NCI-H2196 treated with DMSO at 0.1 percent for 48 hours (cell line): ENCODE data around the gene COL2A1.
A peak's percentile ranks its signal among the peaks of the same experiment; 100 is the strongest.

Experiments used
- DNase-seq: peaks from one replicate; lab custom pipeline; 2025; ENCODE audit not compliant: unreplicated experiment; lab: John Stamatoyannopoulos, UW

The COL2A1 gene

GRCh38 chr12:47949441-47950341 is 54.6 kb downstream of the COL2A1 start:
- DNase-seq: peak; percentile 20

- DNase-seq: no peak
These were observed 56.9 kb downstream of the COL2A1 start for GRCh38 chr12:47947341-47947740.

- no peak for DNase-seq
These were observed 57.6 kb downstream of the COL2A1 start for GRCh38 chr12:47946413-47947323.

GRCh38 chr12:47945341-47945728 is 58.9 kb downstream of the COL2A1 start:
- DNase-seq: no peak

- no peak for DNase-seq
These were observed 59.5 kb downstream of the COL2A1 start for GRCh38 chr12:47944685-47945340.

GRCh38 chr12:47943623-47944340 is 60.5 kb downstream of the COL2A1 start:
- DNase-seq: no peak

- DNase-seq: no peak
These were observed 61.6 kb downstream of the COL2A1 start for GRCh38 chr12:47942614-47943225.

GRCh38 chr12:47941871-47942613 is 62.2 kb downstream of the COL2A1 start:
- DNase-seq: no peak

GRCh38 chr12:47941475-47941780 is 62.8 kb downstream of the COL2A1 start:
- no peak for DNase-seq

GRCh38 chr12:47940773-47941474 is 63.4 kb downstream of the COL2A1 start:
- DNase-seq: no peak

GRCh38 chr12:47939009-47939601 is 65.2 kb downstream of the COL2A1 start:
- no peak for DNase-seq

GRCh38 chr12:47938594-47938993 is 65.7 kb downstream of the COL2A1 start:
- DNase-seq: no peak

GRCh38 chr12:47938093-47938492 is 66.2 kb downstream of the COL2A1 start:
- no peak for DNase-seq

- DNase-seq: no peak
These were observed 69.1 kb downstream of the COL2A1 start for GRCh38 chr12:47935184-47935583.

GRCh38 chr12:47931187-47931586 is 73.1 kb downstream of the COL2A1 start:
- no peak for DNase-seq

- DNase-seq: no peak
These were observed 73.6 kb downstream of the COL2A1 start for GRCh38 chr12:47930634-47931033.

GRCh38 chr12:47927346-47927745 is 76.9 kb downstream of the COL2A1 start:
- DNase-seq: no peak
